Cortex of kidney (tissue), 1 donor: ENCODE measurements around the gene GYPC.
"Not testable (repeated sequence)": the region's sequence is repeated elsewhere in the genome, so short reads cannot be mapped to it uniquely, and the experiment has no call there.

Experiments used
- DNase-seq: peaks from one replicate; lab custom pipeline; 2025; lab: John Stamatoyannopoulos, UW

GYPC gene

GRCh38 chr2:126671488-126671887, 15.5 kb downstream of the GYPC start:
- DNase-seq = no peak

DNA sequence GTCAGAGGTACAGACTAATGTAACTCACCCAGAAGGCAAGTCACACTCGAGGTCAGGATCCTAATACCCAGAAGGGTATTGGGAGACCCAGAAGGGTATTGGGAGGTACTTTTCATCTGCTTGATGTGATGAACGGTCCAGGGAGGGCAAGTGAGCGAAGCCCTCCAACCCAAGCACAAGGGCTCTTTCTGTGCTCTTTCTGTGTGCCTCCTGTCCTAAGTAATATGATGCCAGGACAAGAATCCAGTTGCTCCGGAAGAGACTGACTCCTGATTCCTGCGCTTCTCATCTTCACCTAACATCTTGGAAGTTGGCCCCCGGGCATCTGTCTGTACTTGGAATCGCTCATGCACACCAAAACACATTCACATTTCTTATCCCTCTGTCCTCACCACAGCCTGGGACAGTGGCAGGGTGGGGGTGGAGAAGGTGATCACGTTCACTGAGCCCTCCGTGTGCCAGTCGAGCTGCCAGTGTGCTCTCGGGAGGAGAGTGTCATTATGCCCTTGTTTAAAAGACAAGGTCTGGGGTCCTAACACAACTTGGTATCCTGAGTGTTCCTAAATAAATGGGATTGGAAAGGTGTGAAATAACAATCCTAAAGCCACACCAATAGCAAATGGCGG, 17.1 kb downstream of the GYPC start:
- DNase-seq = no peak

GRCh38 chr2:126674075-126674744, 18.3 kb downstream of the GYPC start:
- DNase-seq = no peak

GRCh38 chr2:126675637-126676036, 19.7 kb downstream of the GYPC start:
- no peak for DNase-seq

DNA sequence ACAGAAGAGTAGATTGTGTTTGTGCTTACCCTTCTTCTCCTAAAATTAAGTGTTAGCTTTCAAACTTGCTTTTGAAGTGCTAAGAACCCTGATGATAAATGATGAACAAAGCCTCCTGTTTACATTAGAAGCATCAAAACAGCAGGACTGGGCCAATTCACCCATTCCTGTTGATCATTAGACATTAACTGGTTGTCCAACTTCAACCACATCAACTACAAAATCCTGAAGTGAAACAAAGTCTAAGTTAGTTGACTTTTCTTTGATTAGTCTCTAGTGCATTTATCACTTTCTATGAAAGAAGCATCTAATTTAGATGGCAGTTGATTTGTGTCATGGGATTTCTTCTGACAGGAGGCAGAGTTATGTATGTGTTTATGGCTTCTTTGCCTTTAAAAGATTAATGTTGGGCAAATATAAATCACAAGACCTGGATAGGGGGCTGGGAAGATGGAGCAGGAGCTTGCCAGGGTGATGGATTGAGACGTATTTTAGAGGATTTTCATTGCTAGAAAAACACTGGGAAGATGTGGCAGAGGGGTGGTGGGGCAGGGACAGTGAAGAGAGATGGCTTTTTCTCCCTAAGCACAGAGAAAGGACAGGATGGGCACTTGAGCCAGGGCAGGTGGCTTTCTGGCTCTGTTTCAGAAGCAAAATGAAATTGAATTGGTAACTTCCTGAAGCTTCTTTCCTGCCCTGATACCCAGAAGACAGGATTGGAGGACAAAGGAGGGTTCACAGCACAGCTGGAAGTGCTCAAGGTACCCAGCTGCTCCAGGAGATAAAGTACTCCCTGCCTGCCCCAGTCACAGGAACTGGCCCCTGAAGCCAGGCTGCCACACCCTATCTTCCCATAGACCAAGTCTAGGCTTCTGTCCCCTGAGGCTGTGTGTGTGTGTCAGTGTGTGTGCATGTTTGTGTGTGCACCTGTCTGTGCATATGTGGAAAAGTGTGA, 20.5 kb downstream of the GYPC start:
- no peak for DNase-seq

- DNase-seq = no peak
These were observed 21.2 kb downstream of the GYPC start for GRCh38 chr2:126677176-126677538.

DNA sequence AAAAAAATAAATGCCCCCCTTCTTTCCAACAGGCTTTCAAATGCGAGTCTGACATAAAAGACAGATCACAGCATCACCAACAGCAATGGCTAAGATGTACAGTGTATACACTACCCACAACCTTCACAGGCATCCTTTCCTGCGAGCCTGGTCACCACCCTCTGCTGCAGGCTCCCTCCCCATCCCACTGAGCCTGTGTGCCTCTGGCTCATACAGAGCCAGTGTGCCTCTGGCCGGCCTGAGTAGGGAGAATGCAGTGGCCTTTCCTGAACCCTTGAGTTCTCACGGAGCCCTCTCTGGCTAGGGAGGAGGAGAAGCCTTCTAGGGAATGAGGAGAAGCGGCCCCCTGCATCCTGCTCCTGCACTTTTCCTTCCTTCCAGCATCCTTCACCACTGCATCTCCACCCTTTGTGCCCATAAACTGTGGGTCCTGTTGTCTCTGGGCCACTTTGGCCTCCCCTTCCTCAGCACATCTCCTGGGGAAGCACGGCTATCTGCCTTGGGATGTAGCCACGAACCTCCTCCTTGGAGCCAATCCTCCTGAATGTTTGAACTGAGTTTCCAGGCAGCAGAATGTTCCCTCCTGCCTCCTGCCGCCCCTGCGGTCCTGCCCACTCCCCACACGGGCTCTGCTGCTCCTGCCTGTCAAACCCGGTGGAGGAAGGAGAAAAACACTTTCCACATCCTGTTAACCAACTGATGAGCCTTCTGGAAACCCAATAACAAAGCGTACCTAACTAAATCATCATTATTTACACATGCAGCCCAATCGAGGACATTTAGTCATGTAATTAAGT, 22.5 kb downstream of the GYPC start:
- DNase-seq = no peak

GRCh38 chr2:126679094-126679713, 23.2 kb downstream of the GYPC start:
- DNase-seq = no peak

DNA sequence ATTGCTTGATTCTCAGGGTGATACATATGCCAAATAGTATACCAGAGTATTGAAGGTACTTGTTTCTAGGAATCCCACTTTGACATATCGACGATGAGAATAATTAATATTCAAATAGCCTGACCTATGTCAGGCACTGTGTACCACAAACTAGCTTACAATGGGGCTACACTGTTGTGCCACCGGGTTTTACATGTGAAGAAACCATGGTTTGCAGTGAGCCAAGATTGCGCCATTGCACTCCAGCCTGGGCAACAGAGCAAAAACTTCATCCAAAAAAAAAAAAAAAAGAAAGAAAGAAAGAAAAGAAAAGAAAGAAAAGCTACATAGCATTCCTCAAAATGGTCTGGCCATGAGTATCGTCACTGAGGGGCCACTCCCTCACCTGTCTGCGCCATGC, 25.5 kb downstream of the GYPC start:
- DNase-seq = no peak

DNA sequence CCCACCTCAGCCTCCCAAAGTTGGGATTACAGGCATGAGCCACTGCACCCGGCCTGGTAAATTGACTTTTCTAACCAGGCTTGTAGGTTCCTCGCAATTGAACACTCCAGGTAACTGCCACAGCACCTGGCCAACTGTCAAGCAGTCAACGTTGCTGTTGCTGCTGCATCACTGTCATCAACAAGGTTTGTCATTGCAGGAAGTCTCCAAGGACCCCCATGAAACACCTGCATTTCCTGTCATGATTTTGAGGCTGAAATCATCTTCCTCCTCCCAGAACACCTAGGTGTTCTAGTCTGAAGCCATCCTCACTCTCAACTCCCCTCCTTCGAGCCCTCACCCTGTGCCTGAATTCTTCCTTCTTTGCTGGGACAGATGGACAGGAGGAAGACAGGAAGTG, 29.7 kb downstream of the GYPC start:
- DNase-seq = no peak

DNA sequence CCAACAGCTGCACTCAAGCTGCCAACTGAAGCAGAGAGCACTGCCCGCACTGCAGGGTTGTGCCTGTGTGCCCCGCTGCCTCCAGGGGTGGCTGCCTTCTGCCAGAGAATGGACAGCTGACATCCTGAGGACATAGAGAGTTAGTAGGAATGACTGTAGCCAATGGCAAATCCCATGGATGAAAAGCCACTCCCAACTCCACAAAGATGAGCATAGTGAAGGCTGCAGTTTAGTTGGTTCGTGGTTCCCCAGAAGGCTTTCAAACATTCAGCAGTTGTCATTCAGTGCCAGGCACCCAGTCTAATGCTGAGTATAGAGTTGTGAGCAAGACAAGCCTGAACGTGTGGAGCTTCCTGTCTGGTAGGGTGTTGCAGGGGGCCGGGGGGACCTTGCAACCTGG, 30.3 kb downstream of the GYPC start:
- no peak for DNase-seq

DNA sequence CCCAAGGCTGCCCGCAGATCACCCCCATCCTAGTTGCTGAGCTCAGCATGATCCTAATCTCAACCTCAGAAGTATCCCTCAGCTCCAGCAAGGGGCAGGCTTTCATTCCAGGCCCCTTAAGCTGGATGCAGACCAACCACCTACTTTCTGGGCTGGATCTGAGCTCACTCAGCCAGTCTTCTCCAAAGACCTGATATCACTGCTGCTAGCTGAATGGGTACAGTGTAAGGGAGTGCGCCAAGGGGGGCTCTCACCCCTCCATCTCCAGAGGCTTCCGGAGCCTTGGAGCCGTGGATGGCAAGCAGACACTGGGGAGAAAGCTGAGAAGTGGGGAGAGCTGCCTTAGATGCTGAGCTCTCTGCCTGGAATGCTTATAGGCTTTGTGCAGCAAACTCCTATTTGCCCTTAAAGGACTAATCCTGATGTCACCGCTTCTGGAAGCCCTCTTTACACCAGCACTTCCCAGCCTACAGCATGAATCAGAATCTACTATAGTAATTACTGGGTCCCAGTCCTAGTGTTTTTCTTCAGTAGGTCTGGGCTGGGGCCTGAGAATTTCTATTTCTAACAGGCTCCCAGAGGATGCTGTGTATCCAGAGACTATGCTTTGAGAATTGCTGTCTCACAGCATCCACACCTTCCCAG, 31.0 kb downstream of the GYPC start:
- no peak for DNase-seq

DNA sequence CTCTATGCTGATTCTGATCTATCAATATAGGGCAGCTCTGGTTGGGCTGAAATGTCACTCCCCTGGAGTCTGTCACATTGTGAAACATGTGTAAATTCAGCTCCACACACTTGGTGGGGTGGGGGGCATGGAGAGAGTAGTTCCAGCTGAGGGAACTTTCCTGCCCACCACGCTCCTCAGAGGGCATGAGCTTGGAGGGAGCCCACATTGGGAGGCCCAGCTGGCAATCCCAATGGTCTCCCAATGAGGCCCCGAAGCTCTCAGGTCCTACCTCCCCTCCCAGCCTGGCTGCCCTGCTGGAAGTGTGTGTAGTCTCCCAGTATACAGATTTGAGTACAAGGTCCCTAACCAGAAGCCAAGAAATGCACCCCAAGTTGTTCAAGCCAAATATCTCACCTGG, 31.5 kb downstream of the GYPC start:
- DNase-seq = no peak

GRCh38 chr2:126688594-126688993, 32.6 kb downstream of the GYPC start:
- not testable (repeated sequence) for DNase-seq

DNA sequence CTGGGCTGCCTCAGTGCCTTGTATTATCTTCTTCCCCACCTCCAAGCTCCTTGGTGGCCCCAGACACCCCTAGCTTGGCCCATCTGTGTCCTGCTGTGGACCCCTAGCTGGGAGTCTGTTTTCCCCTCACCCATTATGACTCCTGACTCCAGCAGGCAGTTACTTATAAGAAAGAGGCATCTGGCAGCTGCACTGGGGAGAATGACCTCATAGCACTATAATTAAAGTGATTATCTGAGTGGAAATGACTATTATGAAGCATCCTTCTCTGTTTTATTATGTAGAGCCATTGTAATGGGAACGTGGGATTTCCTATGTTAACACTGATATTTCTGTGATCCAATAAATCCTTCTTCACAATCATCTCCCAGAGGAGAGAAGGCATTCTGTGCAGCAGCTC, 36.3 kb downstream of the GYPC start:
- not testable (repeated sequence) for DNase-seq

- not testable (repeated sequence) for DNase-seq
These were observed 37.1 kb downstream of the GYPC start for GRCh38 chr2:126692934-126693592.

GRCh38 chr2:126696644-126697520, 40.9 kb downstream of the GYPC start:
- DNase-seq = no peak

DNA sequence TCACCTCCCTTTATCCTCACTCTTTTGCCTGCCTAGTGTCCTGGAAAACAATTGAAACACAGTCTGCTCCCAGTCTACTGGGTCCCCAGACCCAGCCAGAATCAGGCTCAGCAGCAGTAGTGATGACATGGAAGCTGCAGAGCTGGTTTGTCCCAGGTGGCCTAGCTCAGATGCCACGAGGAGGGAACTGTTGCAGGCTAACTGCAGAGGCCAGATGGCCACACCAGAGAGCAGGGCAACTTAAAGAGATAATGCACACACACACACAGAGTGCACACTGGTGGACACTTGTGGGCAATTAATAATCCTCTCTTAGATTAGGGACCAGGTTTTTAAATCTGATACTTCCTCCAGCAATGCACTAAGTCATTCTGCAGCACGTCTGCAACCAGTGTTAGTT, 42.4 kb downstream of the GYPC start:
- DNase-seq = no peak

GRCh38 chr2:126699018-126699417, 43.1 kb downstream of the GYPC start:
- DNase-seq = no peak
